GM19452 (cell line): ENCODE measurements around the gene FOXN3.

Experiments used
- ATAC-seq: cut with Tn5 transposase; IDR thresholded peaks from one replicate; pipeline ENCODE4 v1.9.1; 2021; ENCODE audit not compliant: unreplicated experiment

Gene FOXN3

GRCh38 chr14:89365061-89365801 is 51.8 kb downstream of the FOXN3 start:
- peak; percentile 90 for ATAC-seq

GRCh38 chr14:89364316-89364715 is 52.7 kb downstream of the FOXN3 start:
- ATAC-seq, result no peak

GRCh38 chr14:89360277-89360676 is 56.8 kb downstream of the FOXN3 start:
- no peak for ATAC-seq

- no peak for ATAC-seq
Measured at GRCh38 chr14:89359477-89360222, 57.4 kb downstream of the FOXN3 start.

GRCh38 chr14:89357655-89358297 is 59.3 kb downstream of the FOXN3 start:
- ATAC-seq, result no peak

GRCh38 chr14:89356927-89357326 is 60.1 kb downstream of the FOXN3 start:
- no peak for ATAC-seq

GRCh38 chr14:89356496-89356895 is 60.5 kb downstream of the FOXN3 start:
- no peak for ATAC-seq

GRCh38 chr14:89353766-89354113 is 63.3 kb downstream of the FOXN3 start:
- no peak for ATAC-seq

GRCh38 chr14:89352976-89353765 is 63.9 kb downstream of the FOXN3 start:
- ATAC-seq, result no peak

GRCh38 chr14:89351516-89352404 is 65.3 kb downstream of the FOXN3 start:
- ATAC-seq, result peak; percentile 77

GRCh38 chr14:89351221-89351515 is 65.9 kb downstream of the FOXN3 start:
- no peak for ATAC-seq

GRCh38 chr14:89350152-89350551 is 66.9 kb downstream of the FOXN3 start:
- ATAC-seq, result no peak

- no peak for ATAC-seq
Measured at GRCh38 chr14:89349171-89350008, 67.6 kb downstream of the FOXN3 start.

- no peak for ATAC-seq
Measured at GRCh38 chr14:89348722-89349121, 68.3 kb downstream of the FOXN3 start.

GRCh38 chr14:89347885-89348284 is 69.1 kb downstream of the FOXN3 start:
- no peak for ATAC-seq

GRCh38 chr14:89344920-89345254 is 72.1 kb downstream of the FOXN3 start:
- no peak for ATAC-seq

GRCh38 chr14:89343356-89343755 is 73.7 kb downstream of the FOXN3 start:
- ATAC-seq, result no peak

- no peak for ATAC-seq
Measured at GRCh38 chr14:89342049-89342448, 75.0 kb downstream of the FOXN3 start.
